Measurements from ENCODE around the gene KIF23.

GRCh38 chr15:69435985-69436384 lies 21.8 kb downstream of the KIF23 start:
- no peak for TF ChIP-seq CTCF (IDR thresholded peaks at IDR 0.05)
- TF ChIP-seq EP300 (IDR thresholded peaks at IDR 0.05): no peak
- no peak for TF ChIP-seq POLR2AphosphoS5 (IDR thresholded peaks at IDR 0.05)
- no peak for TF ChIP-seq POLR2A (IDR thresholded peaks at IDR 0.05)
